Measurements from ENCODE around the gene TP53TG5. TPM values are rescaled to one million over a fixed set of nuclear protein-coding genes. Genes with fewer than 3 reads are reported as not detected.

Gene TP53TG5
- 0.33 TPM for polyA plus RNA-seq (2013)

- ChIA-PET CTCF (interaction anchor here (6.2 to 22.7 kb wide), 3 partner anchors 29 to 57 kb away, joined by 37 to 353 read pairs (median 53); partner anchors contain the start of gene DBNDD2), POLR2A (no interaction called here)
- DNase-seq, result no peak
- no peaks in the 10 kb centered on the region for H3K9me3 ChIP-seq (ENCODE audit: control extremely low read depth in 1 of 5, control insufficient read depth in 4 of 5, insufficient read depth in 2 of 5, low read depth in 1 of 5, low read length in 4 of 5)
- 83% methylated on average over 1 of the region's 1 CpG for WGBS (ENCODE audit: insufficient coverage)
- no peak within 1 kb of the TSS for H3K27ac ChIP-seq (ENCODE audit: insufficient read depth in 1 of 2, low read depth in 1 of 2, low read length in 2 of 2, poor library complexity in 1 of 2, severe bottlenecking in 2 of 2)
- H3K36me3 ChIP-seq (ENCODE audit: control insufficient read depth in 4 of 4, insufficient read depth in 4 of 4, low read length in 3 of 4), result no peaks in the 10 kb centered on the region
- peaks cover 0 to 9% (median 5%) of the 10 kb centered on the region in 4 experiments for H3K4me1 ChIP-seq (ENCODE audit: control extremely low read depth in 1 of 4, control insufficient read depth in 4 of 4, insufficient read depth in 4 of 4, low read length in 3 of 4)
- H3K4me3 ChIP-seq (ENCODE audit: control insufficient read depth in 1 of 7, extremely low read depth in 1 of 7, insufficient read depth in 4 of 7, low read depth in 2 of 7, low read length in 6 of 7), result no peak within 1 kb of the TSS
- H3K27me3 ChIP-seq (replicated peaks in 2 of 5; ENCODE audit: control insufficient read depth in 4 of 5, insufficient read depth in 5 of 5, low read length in 4 of 5), result no peaks in the 10 kb centered on the region
Measured at GRCh38 chr20:45378191-45378590, at the start of gene TP53TG5. Gene TP53TG5 (minus strand): TSS chr20:45378325. CDS start chr20:45378236, 89 bp downstream.

- Histone ChIP-seq H3K4me3 (ENCODE audit: control insufficient read depth in 1 of 7, extremely low read depth in 1 of 7, insufficient read depth in 4 of 7, low read depth in 2 of 7, low read length in 6 of 7) (no peak overlapping the region), H3K27ac (ENCODE audit: insufficient read depth in 1 of 2, low read depth in 1 of 2, low read length in 2 of 2, poor library complexity in 1 of 2, severe bottlenecking in 2 of 2) (no peak overlapping the region), H3K4me1 (ENCODE audit: control extremely low read depth in 1 of 4, control insufficient read depth in 4 of 4, insufficient read depth in 4 of 4, low read length in 3 of 4) (peaks cover 0 to 14% (median 3%) of the 10 kb centered on the region in 4 experiments), H3K36me3 (ENCODE audit: control insufficient read depth in 4 of 4, insufficient read depth in 4 of 4, low read length in 3 of 4) (peaks cover 11 to 43% (median 29%) of the 10 kb centered on the region in 4 experiments), H3K9me3 (ENCODE audit: control extremely low read depth in 1 of 5, control insufficient read depth in 4 of 5, insufficient read depth in 2 of 5, low read depth in 1 of 5, low read length in 4 of 5) (no peaks in the 10 kb centered on the region), H3K27me3 (replicated peaks in 2 of 5; ENCODE audit: control insufficient read depth in 4 of 5, insufficient read depth in 5 of 5, low read length in 4 of 5) (no peaks in the 10 kb centered on the region)
- ChIA-PET CTCF (interaction anchor here (0.8 to 15.5 kb wide), 5 partner anchors 8 to 57 kb away, joined by 3 to 353 read pairs (median 5); partner anchors contain the start of genes DBNDD2, SYS1 and TP53TG5), POLR2A (no interaction called here)
- WGBS (ENCODE audit: insufficient coverage), result 94% methylated on average over 13 of the region's 14 CpGs
- no peak for DNase-seq
Measured at GRCh38 chr20:45427236-45428149, 49.4 kb upstream of the TP53TG5 start.

GRCh38 chr20:45426320-45427016 lies 48.3 kb upstream of the TP53TG5 start:
- Histone ChIP-seq H3K36me3 (ENCODE audit: control insufficient read depth in 4 of 4, insufficient read depth in 4 of 4, low read length in 3 of 4) (peaks cover 11 to 53% (median 34%) of the 10 kb centered on the region in 4 experiments), H3K27me3 (replicated peaks in 2 of 5; ENCODE audit: control insufficient read depth in 4 of 5, insufficient read depth in 5 of 5, low read length in 4 of 5) (no peaks in the 10 kb centered on the region), H3K4me3 (ENCODE audit: control insufficient read depth in 1 of 7, extremely low read depth in 1 of 7, insufficient read depth in 4 of 7, low read depth in 2 of 7, low read length in 6 of 7) (no peak overlapping the region), H3K27ac (ENCODE audit: insufficient read depth in 1 of 2, low read depth in 1 of 2, low read length in 2 of 2, poor library complexity in 1 of 2, severe bottlenecking in 2 of 2) (no peak overlapping the region), H3K4me1 (ENCODE audit: control extremely low read depth in 1 of 4, control insufficient read depth in 4 of 4, insufficient read depth in 4 of 4, low read length in 3 of 4) (peaks cover 0 to 4% (median 0%) of the 10 kb centered on the region in 4 experiments), H3K9me3 (ENCODE audit: control extremely low read depth in 1 of 5, control insufficient read depth in 4 of 5, insufficient read depth in 2 of 5, low read depth in 1 of 5, low read length in 4 of 5) (no peaks in the 10 kb centered on the region)
- ChIA-PET POLR2A (no interaction called here), CTCF (interaction anchor here (15.5 kb wide), 1 partner anchor 56 kb away, joined by 353 read pairs; the partner anchor contains the start of genes SYS1 and TP53TG5)
- no peak for DNase-seq
- WGBS (ENCODE audit: insufficient coverage), result 93% methylated on average over 5 of the region's 5 CpGs

- H3K4me3 ChIP-seq (ENCODE audit: control insufficient read depth in 1 of 7, extremely low read depth in 1 of 7, insufficient read depth in 4 of 7, low read depth in 2 of 7, low read length in 6 of 7), result no peak overlapping the region
- H3K36me3 ChIP-seq (ENCODE audit: control insufficient read depth in 4 of 4, insufficient read depth in 4 of 4, low read length in 3 of 4), result peaks cover 16 to 62% (median 43%) of the 10 kb centered on the region in 4 experiments
- POLR2A ChIA-PET, result no interaction called here
- whole genome bisulfite sequencing (ENCODE audit: insufficient coverage), result 96% methylated on average over 17 of the region's 17 CpGs
- no peaks in the 10 kb centered on the region for H3K9me3 ChIP-seq (ENCODE audit: control extremely low read depth in 1 of 5, control insufficient read depth in 4 of 5, insufficient read depth in 2 of 5, low read depth in 1 of 5, low read length in 4 of 5)
- no peak overlapping the region for H3K27ac ChIP-seq (ENCODE audit: insufficient read depth in 1 of 2, low read depth in 1 of 2, low read length in 2 of 2, poor library complexity in 1 of 2, severe bottlenecking in 2 of 2)
- CTCF ChIA-PET, result interaction anchor here (15.5 kb wide), 1 partner anchor 55 kb away, joined by 353 read pairs; the partner anchor contains the start of genes SYS1 and TP53TG5
- H3K27me3 ChIP-seq (replicated peaks in 2 of 5; ENCODE audit: control insufficient read depth in 4 of 5, insufficient read depth in 5 of 5, low read length in 4 of 5), result no peaks in the 10 kb centered on the region
- no peak for DNase-seq
- H3K4me1 ChIP-seq (ENCODE audit: control extremely low read depth in 1 of 4, control insufficient read depth in 4 of 4, insufficient read depth in 4 of 4, low read length in 3 of 4), result no peaks in the 10 kb centered on the region
Measured at GRCh38 chr20:45425561-45425960, 47.4 kb upstream of the TP53TG5 start.

- WGBS (ENCODE audit: insufficient coverage), result 100% methylated on average over 1 of the region's 2 CpGs
- peaks cover 18 to 81% (median 59%) of the 10 kb centered on the region in 4 experiments for H3K36me3 ChIP-seq (ENCODE audit: control insufficient read depth in 4 of 4, insufficient read depth in 4 of 4, low read length in 3 of 4)
- ChIA-PET POLR2A (no interaction called here), CTCF (no interaction called here)
- H3K4me1 ChIP-seq (ENCODE audit: control extremely low read depth in 1 of 4, control insufficient read depth in 4 of 4, insufficient read depth in 4 of 4, low read length in 3 of 4), result no peaks in the 10 kb centered on the region
- H3K9me3 ChIP-seq (ENCODE audit: control extremely low read depth in 1 of 5, control insufficient read depth in 4 of 5, insufficient read depth in 2 of 5, low read depth in 1 of 5, low read length in 4 of 5), result no peaks in the 10 kb centered on the region
- H3K27me3 ChIP-seq (replicated peaks in 2 of 5; ENCODE audit: control insufficient read depth in 4 of 5, insufficient read depth in 5 of 5, low read length in 4 of 5), result no peaks in the 10 kb centered on the region
- H3K27ac ChIP-seq (ENCODE audit: insufficient read depth in 1 of 2, low read depth in 1 of 2, low read length in 2 of 2, poor library complexity in 1 of 2, severe bottlenecking in 2 of 2), result no peak overlapping the region
- H3K4me3 ChIP-seq (ENCODE audit: control insufficient read depth in 1 of 7, extremely low read depth in 1 of 7, insufficient read depth in 4 of 7, low read depth in 2 of 7, low read length in 6 of 7), result no peak overlapping the region
- DNase-seq, result no peak
Measured at GRCh38 chr20:45423700-45424099, 45.6 kb upstream of the TP53TG5 start.

- Histone ChIP-seq H3K36me3 (ENCODE audit: control insufficient read depth in 4 of 4, insufficient read depth in 4 of 4, low read length in 3 of 4) (peaks cover 16 to 63% (median 52%) of the 10 kb centered on the region in 4 experiments), H3K4me3 (ENCODE audit: control insufficient read depth in 1 of 7, extremely low read depth in 1 of 7, insufficient read depth in 4 of 7, low read depth in 2 of 7, low read length in 6 of 7) (no peak overlapping the region), H3K27ac (ENCODE audit: insufficient read depth in 1 of 2, low read depth in 1 of 2, low read length in 2 of 2, poor library complexity in 1 of 2, severe bottlenecking in 2 of 2) (no peak overlapping the region), H3K27me3 (replicated peaks in 2 of 5; ENCODE audit: control insufficient read depth in 4 of 5, insufficient read depth in 5 of 5, low read length in 4 of 5) (no peaks in the 10 kb centered on the region), H3K9me3 (ENCODE audit: control extremely low read depth in 1 of 5, control insufficient read depth in 4 of 5, insufficient read depth in 2 of 5, low read depth in 1 of 5, low read length in 4 of 5) (no peaks in the 10 kb centered on the region), H3K4me1 (ENCODE audit: control extremely low read depth in 1 of 4, control insufficient read depth in 4 of 4, insufficient read depth in 4 of 4, low read length in 3 of 4) (peaks cover 4 to 22% (median 13%) of the 10 kb centered on the region in 4 experiments)
- ChIA-PET CTCF (interaction anchor here (1.8 to 4.0 kb wide), 2 partner anchors 17 to 47 kb away, joined by 9 to 19 read pairs; no protein-coding TSS in a partner anchor), POLR2A (no interaction called here)
- DNase-seq, result no peak
- 97% methylated on average over 8 of the region's 8 CpGs for WGBS (ENCODE audit: insufficient coverage)
Measured at GRCh38 chr20:45420125-45420524, 42.0 kb upstream of the TP53TG5 start.
